Loucy (cell line): ENCODE data around the gene GK2.

Experiments used
- H2AFZ ChIP-seq: fragments of 200-600 bp; sonication (generic); 2 replicates; pipeline ENCODE4 v1.6.0; 2016; ENCODE audit warnings: antibody characterized with exemption, mild to moderate bottlenecking, low read length, moderate library complexity
- H3F3A ChIP-seq: fragments of 200-600 bp; 2 replicates; pipeline ENCODE4 v1.6.0; 2016; ENCODE audit warnings: antibody characterized with exemption, low read depth, mild to moderate bottlenecking
- H3K27me3 ChIP-seq: fragments of 200-600 bp; sonication (generic); 2 replicates; pipeline ENCODE4 v1.6.1; 2014; ENCODE audit warnings: low read length, mild to moderate bottlenecking; ENCODE audit not compliant: insufficient read depth, poor library complexity, severe bottlenecking
- H3K36me3 ChIP-seq: fragments of 200-600 bp; sonication (generic); 2 replicates; pipeline ENCODE4 v1.6.1; 2016; ENCODE audit warnings: low read length; ENCODE audit not compliant: insufficient read depth
- H3K4me1 ChIP-seq: fragments of 200-600 bp; sonication (generic); 2 replicates; pipeline ENCODE4 v1.5.1; 2014; ENCODE audit warnings: low read length, mild to moderate bottlenecking; ENCODE audit not compliant: insufficient read depth, poor library complexity, severe bottlenecking
- H3K4me2 ChIP-seq: fragments of 200-600 bp; sonication (generic); 2 replicates; pipeline ENCODE4 v1.6.0; 2014; ENCODE audit warnings: antibody characterized with exemption, low read length, low read depth, mild to moderate bottlenecking; ENCODE audit not compliant: poor library complexity, severe bottlenecking
- H3K4me3 ChIP-seq: fragments of 200-600 bp; sonication (generic); 2 replicates; pipeline ENCODE4 v1.5.1; 2014; ENCODE audit warnings: low read length, mild to moderate bottlenecking, mixed read lengths; ENCODE audit not compliant: poor library complexity, severe bottlenecking
- H3K79me2 ChIP-seq: fragments of 200-600 bp; sonication (generic); 2 replicates; pipeline ENCODE4 v1.6.1; 2014; ENCODE audit warnings: low read length; ENCODE audit not compliant: insufficient read depth
- H3K9ac ChIP-seq: fragments of 200-600 bp; sonication (generic); 2 replicates; pipeline ENCODE4 v1.6.0; 2014; ENCODE audit warnings: mild to moderate bottlenecking, low read depth, low read length, moderate library complexity; ENCODE audit not compliant: poor library complexity, severe bottlenecking
- H3K9me2 ChIP-seq: fragments of 200-600 bp; sonication (generic); replicated peaks from 2 replicates; pipeline ENCODE4 v1.6.1; 2016; ENCODE audit warnings: low read depth, low read length, mixed read lengths
- H3K9me3 ChIP-seq: fragments of 200-600 bp; sonication (generic); 2 replicates; pipeline ENCODE4 v1.6.1; 2014; ENCODE audit warnings: mild to moderate bottlenecking, antibody characterized with exemption, low read length, low read depth; ENCODE audit not compliant: insufficient read depth
- H4K20me1 ChIP-seq: fragments of 200-600 bp; sonication (generic); 2 replicates; pipeline ENCODE4 v1.6.0; 2014; ENCODE audit warnings: antibody characterized with exemption, low read length, mild to moderate bottlenecking; ENCODE audit not compliant: insufficient read depth, poor library complexity, severe bottlenecking
- EZH2phosphoT487 ChIP-seq: fragments of 200-600 bp; IDR thresholded peaks from 2 replicates; pipeline ENCODE4 v1.6.1; 2018; ENCODE audit warnings: antibody characterized with exemption, mild to moderate bottlenecking, moderate library complexity, borderline replicate concordance
- TF ChIP-seq, protein P1 (sequence below): fragments of 200-600 bp; sonication (generic); conservative IDR thresholded peaks from 2 replicates; pipeline ENCODE4 v1.5.1; 2014; ENCODE audit warnings: mild to moderate bottlenecking, antibody characterized with exemption, low read length

GK2 gene

DNA sequence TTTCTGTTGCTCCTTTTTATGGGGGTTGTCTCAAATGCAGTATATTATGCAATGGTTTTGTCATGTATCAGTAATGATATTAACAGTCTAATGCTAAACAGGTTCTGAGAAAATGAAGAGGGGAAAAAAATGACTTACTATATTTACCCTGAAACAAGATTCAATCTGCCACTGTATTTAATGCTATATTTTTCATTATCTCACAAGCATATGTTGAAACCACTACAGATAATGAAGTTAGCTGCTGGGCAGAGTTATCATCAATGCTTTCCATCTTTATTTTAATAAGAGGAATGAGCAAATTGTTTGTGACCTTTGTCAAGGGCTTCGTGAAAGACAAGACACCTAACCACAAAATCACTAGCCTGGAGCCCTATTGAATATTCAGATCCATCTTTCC, 49.6 kb downstream of the GK2 start:
- H3K4me3 ChIP-seq, result no peak overlapping the region
- H2AFZ ChIP-seq, result no peak overlapping the region
- no peaks in the 10 kb centered on the region for H3K79me2 ChIP-seq

DNA sequence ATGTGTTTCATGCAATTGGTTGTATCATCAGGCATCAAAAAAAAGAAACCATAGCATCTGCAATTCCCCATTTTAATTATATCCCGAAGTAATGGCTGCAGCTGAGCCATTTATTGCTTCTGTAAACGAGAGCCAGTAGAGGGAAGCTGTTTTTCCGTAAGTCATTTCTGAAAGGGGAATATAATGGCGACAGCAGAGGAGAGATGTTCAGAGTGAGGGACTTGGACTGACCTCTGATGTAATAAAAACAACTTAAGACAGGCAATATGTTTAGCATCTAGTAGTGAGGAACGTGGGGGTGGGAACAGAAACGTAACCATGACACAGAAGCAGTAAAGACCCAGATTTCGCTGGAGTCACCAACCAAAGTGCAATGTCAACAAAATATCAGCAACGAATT, 50.7 kb downstream of the GK2 start:
- Histone ChIP-seq H3K4me3 (no peak overlapping the region), H3K36me3 (no peaks in the 10 kb centered on the region), H3K9ac (no peak overlapping the region), H2AFZ (no peak overlapping the region), H4K20me1 (no peaks in the 10 kb centered on the region), H3F3A (no peaks in the 10 kb centered on the region), H3K27me3 (no peaks in the 10 kb centered on the region), H3K9me3 (no peaks in the 10 kb centered on the region), H3K79me2 (no peaks in the 10 kb centered on the region), H3K4me2 (no peak overlapping the region), H3K9me2 (no peaks in the 10 kb centered on the region), H3K4me1 (no peaks in the 10 kb centered on the region)
- TF ChIP-seq, protein P1, sequence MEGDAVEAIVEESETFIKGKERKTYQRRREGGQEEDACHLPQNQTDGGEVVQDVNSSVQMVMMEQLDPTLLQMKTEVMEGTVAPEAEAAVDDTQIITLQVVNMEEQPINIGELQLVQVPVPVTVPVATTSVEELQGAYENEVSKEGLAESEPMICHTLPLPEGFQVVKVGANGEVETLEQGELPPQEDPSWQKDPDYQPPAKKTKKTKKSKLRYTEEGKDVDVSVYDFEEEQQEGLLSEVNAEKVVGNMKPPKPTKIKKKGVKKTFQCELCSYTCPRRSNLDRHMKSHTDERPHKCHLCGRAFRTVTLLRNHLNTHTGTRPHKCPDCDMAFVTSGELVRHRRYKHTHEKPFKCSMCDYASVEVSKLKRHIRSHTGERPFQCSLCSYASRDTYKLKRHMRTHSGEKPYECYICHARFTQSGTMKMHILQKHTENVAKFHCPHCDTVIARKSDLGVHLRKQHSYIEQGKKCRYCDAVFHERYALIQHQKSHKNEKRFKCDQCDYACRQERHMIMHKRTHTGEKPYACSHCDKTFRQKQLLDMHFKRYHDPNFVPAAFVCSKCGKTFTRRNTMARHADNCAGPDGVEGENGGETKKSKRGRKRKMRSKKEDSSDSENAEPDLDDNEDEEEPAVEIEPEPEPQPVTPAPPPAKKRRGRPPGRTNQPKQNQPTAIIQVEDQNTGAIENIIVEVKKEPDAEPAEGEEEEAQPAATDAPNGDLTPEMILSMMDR, result no peak

More for the DNA sequence above, 49.6 kb downstream of the GK2 start:
- Histone ChIP-seq H3K9me3 (no peaks in the 10 kb centered on the region), H3K4me1 (no peaks in the 10 kb centered on the region), H3F3A (no peaks in the 10 kb centered on the region), H3K4me2 (no peak overlapping the region), H4K20me1 (no peaks in the 10 kb centered on the region), H3K9ac (no peak overlapping the region), H3K9me2 (no peaks in the 10 kb centered on the region), H3K27me3 (no peaks in the 10 kb centered on the region), H3K36me3 (no peaks in the 10 kb centered on the region)
- TF ChIP-seq, protein P1, result no peak
- no peak for TF ChIP-seq EZH2phosphoT487
